ENCODE data around the gene ARHGEF4. TPM values are rescaled to one million over a fixed set of nuclear protein-coding genes. Genes with fewer than 3 reads are reported as not detected.

ARHGEF4 gene
- total RNA-seq, 1 experiment from 2014 or later: 12.6 TPM

GRCh38 chr2:130787841-130788240 is 48.9 kb upstream of the ARHGEF4 start:
- H4K20me1 ChIP-seq (ENCODE audit: control insufficient read depth, insufficient read depth, insufficient read length): no peaks in the 10 kb centered on the region
- H3K18ac ChIP-seq (ENCODE audit: insufficient read length, low read depth, low read length): no peak overlapping the region
- H3K23ac ChIP-seq (ENCODE audit: insufficient read length, low read depth, low read length): no peak overlapping the region
- no peak overlapping the region for H3K27ac ChIP-seq (ENCODE audit: insufficient read length, low read depth, low read length)
- H4K8ac ChIP-seq (replicated peaks; ENCODE audit: insufficient read length, low read depth, low read length): no peak overlapping the region
- WGBS (ENCODE audit: extremely low coverage, insufficient read length, low lambda C conversion rate): no CpG with 5 or more reads among the region's 17 CpGs
- H3K4me2 ChIP-seq (ENCODE audit: insufficient read depth, insufficient read length, low read length): no peak overlapping the region
- Mint-ChIP-seq H3K27me3 (ENCODE audit: low read depth) (no peaks in the 10 kb centered on the region), H3K9me3 (peaks cover 0 to under 1% of the 10 kb centered on the region in 2 experiments; a peak in 1 of 5 replicates), H3K4me1 (no peaks in the 10 kb centered on the region), H3K36me3 (ENCODE audit: insufficient read depth in 1 of 3, low read depth in 3 of 3) (no peaks in the 10 kb centered on the region), H3K27ac (no peak overlapping the region), H3K4me3 (no peak overlapping the region)
- H3K79me2 ChIP-seq (ENCODE audit: insufficient read depth, low read length): no peaks in the 10 kb centered on the region
- H3K9ac ChIP-seq (ENCODE audit: extremely low read depth, insufficient read length, low read length): no peak overlapping the region
- H2BK12ac ChIP-seq (ENCODE audit: insufficient read length, low read depth, low read length): no peak overlapping the region
- H2BK20ac ChIP-seq (ENCODE audit: low read depth, low read length, poor library complexity, severe bottlenecking): no peak overlapping the region
- H2BK5ac ChIP-seq (ENCODE audit: insufficient read length, low read length): no peak overlapping the region
- H3T11ph ChIP-seq (ENCODE audit: low read length): no peak overlapping the region
- TF ChIP-seq CTCF (conservative IDR thresholded peaks at IDR 0.05): no peak
- no peak overlapping the region for H3K56ac ChIP-seq (ENCODE audit: insufficient read length, low read depth, low read length)
- no peak overlapping the region for H3K14ac ChIP-seq (ENCODE audit: insufficient read depth, low read length)
- H3K4me1 ChIP-seq (ENCODE audit: insufficient read depth, low read length): no peaks in the 10 kb centered on the region
- no peaks in the 10 kb centered on the region for H3K79me1 ChIP-seq (ENCODE audit: insufficient read depth, low read depth, low read length, poor library complexity, severe bottlenecking)
- H2AK5ac ChIP-seq (ENCODE audit: insufficient read length, low read length): no peak overlapping the region
- no peak overlapping the region for H4K5ac ChIP-seq (ENCODE audit: insufficient read length, low read depth, low read length)
- no peak overlapping the region for H2BK120ac ChIP-seq (ENCODE audit: low read depth, low read length, poor library complexity, severe bottlenecking)
- no peak overlapping the region for H2AFZ ChIP-seq (ENCODE audit: low read length)
- no peaks in the 10 kb centered on the region for H3K27me3 ChIP-seq (ENCODE audit: insufficient read depth, low read length)
- no peaks in the 10 kb centered on the region for H3K23me2 ChIP-seq (ENCODE audit: insufficient read length, low read depth, low read length, poor library complexity, severe bottlenecking)
- DNase-seq: no peak
- no peak overlapping the region for H3K4ac ChIP-seq (ENCODE audit: low read depth, low read length)
- no peaks in the 10 kb centered on the region for H3K9me3 ChIP-seq (ENCODE audit: control insufficient read depth, low read depth, low read length)
- H2BK15ac ChIP-seq (ENCODE audit: low read depth, low read length): no peak overlapping the region
- H4K91ac ChIP-seq (ENCODE audit: insufficient read length, low read depth, low read length): no peak overlapping the region
